Peyer's patch (tissue), 4 donors: ENCODE data around the gene ARL8B. TPM values are rescaled to one million over a fixed set of nuclear protein-coding genes. Genes with fewer than 3 reads are reported as not detected.
"Not testable (repeated sequence)": the region's sequence is repeated elsewhere in the genome, so short reads cannot be mapped to it uniquely, and the experiment has no call there.

Experiments
- DNase-seq, 3 donors: peaks; one replicate each; pipeline ENCODE4 v3.0.0-alpha.2; 2017 to 2019
- H3K27ac ChIP-seq, 4 donors: fragments of 200-600 bp; sonication (generic); one replicate each; pipeline ENCODE4 v1.5.1; 2016 to 2019
- H3K27me3 ChIP-seq, 2 donors: fragments of 200-600 bp; sonication (generic); one replicate each; pipeline ENCODE4 v1.5.1; 2019
- H3K36me3 ChIP-seq, 3 donors: fragments of 200-600 bp; sonication (generic); one replicate each; pipeline ENCODE4 v1.5.1; 2016 to 2019
- H3K4me1 ChIP-seq, 4 donors: fragments of 200-600 bp; sonication (generic); one replicate each; pipeline ENCODE4 v1.5.1; 2016 to 2019
- H3K4me3 ChIP-seq, 4 donors: fragments of 200-600 bp; sonication (generic); 1 replicate in 3 of 4; 2 replicates in 1 of 4; pipeline ENCODE4 v1.5.1; 2016 to 2019; ENCODE audit warnings: mild to moderate bottlenecking in 1 of 4
- H3K9me3 ChIP-seq, 4 donors: fragments of 200-600 bp; sonication (generic); one replicate each; pipeline ENCODE4 v1.5.1; 2016 to 2019; ENCODE audit warnings: mild to moderate bottlenecking in 1 of 4
- CTCF ChIP-seq, 6 experiments: fragments of 450-650 bp in 4 of 6; fragments of 200-600 bp in 2 of 6; sonication (generic) in 1 of 6; IDR thresholded peaks; one replicate each; pipeline ENCODE4 v1.5.1; 2017 to 2019; ENCODE audit warnings: antibody characterized with exemption in 6 of 6, mild to moderate bottlenecking in 3 of 6, moderate library complexity in 1 of 6
- POLR2A ChIP-seq, 2 donors: fragments of 450-650 bp; IDR thresholded peaks; one replicate each; pipeline ENCODE4 v1.5.1; 2017; ENCODE audit warnings: antibody characterized with exemption in 2 of 2, mild to moderate bottlenecking in 2 of 2, moderate library complexity in 2 of 2
- total RNA-seq, 4 donors: library from RNA; depleted of rRNA; stranded (reverse); fragments of >200 nt; gene quantifications; one replicate each; pipeline ENCODE4 v1.1.0, GENCODE V29; 2016

ARL8B gene
- total RNA-seq, 4 donors from 2014 or later, result 32.6 to 47.0 (median 36.8) TPM

- DNase-seq, result no peak
- H3K27me3 ChIP-seq, result no peaks in the 10 kb centered on the region
- no peak overlapping the region for H3K4me3 ChIP-seq
- no peaks in the 10 kb centered on the region for H3K36me3 ChIP-seq
- H3K9me3 ChIP-seq, result no peaks in the 10 kb centered on the region
- TF ChIP-seq POLR2A (IDR thresholded peaks at IDR 0.05) (no peak), CTCF (IDR thresholded peaks at IDR 0.05) (no peak)
- no peaks in the 10 kb centered on the region for H3K4me1 ChIP-seq
- H3K27ac ChIP-seq, result no peak overlapping the region
These were observed 18.3 kb upstream of the ARL8B start for GRCh38 chr3:5103743-5104142.

DNA sequence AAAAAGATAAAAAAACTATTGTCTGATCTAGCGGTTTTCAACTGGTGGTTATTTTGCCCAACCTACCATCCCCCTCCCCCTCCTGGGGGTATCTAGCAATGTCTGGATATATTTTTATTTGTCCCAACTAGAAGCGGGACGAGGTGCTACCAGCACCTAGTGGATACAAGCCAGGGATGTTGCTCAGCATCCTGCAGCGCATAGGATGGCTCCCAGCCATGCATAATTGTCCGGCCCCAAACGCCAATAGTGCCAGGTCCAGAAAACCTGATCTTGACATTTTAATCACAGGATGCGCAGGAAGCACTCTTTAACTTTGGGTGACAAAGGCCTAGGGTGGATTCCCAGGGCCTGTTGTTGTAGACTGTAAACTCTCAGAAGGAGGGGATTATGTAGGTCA is 17.0 kb upstream of the ARL8B start:
- no peak for TF ChIP-seq CTCF (IDR thresholded peaks at IDR 0.05)
- no peak for TF ChIP-seq POLR2A (IDR thresholded peaks at IDR 0.05)
- DNase-seq, result peak in 1 of 3 donors; percentile 19
- Histone ChIP-seq H3K9me3 (no peaks in the 10 kb centered on the region), H3K4me3 (no peak overlapping the region), H3K27ac (no peak overlapping the region), H3K4me1 (no peaks in the 10 kb centered on the region), H3K27me3 (no peaks in the 10 kb centered on the region), H3K36me3 (no peaks in the 10 kb centered on the region)

DNA sequence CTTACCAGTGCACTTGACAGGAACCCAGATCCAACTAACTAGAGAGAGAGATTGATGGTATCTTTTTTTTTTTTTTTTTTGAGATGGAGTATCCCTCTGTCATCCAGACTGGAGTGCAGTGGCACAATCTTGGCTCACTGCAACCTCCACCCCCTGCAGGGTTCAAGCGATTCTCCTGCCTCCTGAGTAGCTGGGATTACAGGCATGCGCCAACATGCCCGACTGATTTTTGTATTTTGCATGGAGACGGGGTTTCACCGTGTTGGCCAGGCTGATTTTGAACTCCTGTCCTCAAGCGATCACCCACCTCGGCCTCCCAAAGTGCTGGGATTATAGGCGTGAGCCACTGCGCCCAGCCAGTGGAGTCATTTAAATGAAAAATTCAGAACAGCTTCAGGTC is 15.7 kb upstream of the ARL8B start:
- not testable (repeated sequence) for H3K4me3 ChIP-seq, H3K9me3 ChIP-seq, H3K27ac ChIP-seq, H3K4me1 ChIP-seq, H3K27me3 ChIP-seq, H3K36me3 ChIP-seq
- peak in 1 of 3 donors; percentile 33 for DNase-seq

- not testable (repeated sequence) for H3K9me3 ChIP-seq, H3K27me3 ChIP-seq, H3K27ac ChIP-seq, H3K4me3 ChIP-seq, H3K4me1 ChIP-seq, H3K36me3 ChIP-seq
- DNase-seq, result peak in 1 of 3 donors; percentile 1
These were observed 15.2 kb upstream of the ARL8B start for GRCh38 chr3:5106933-5107334.

- H3K4me1 ChIP-seq, result no peaks in the 10 kb centered on the region
- TF ChIP-seq POLR2A (IDR thresholded peaks at IDR 0.05), result no peak
- no peak for TF ChIP-seq CTCF (IDR thresholded peaks at IDR 0.05)
- DNase-seq, result no peak
These were observed 11.8 kb upstream of the ARL8B start for GRCh38 chr3:5110337-5110736.

DNA sequence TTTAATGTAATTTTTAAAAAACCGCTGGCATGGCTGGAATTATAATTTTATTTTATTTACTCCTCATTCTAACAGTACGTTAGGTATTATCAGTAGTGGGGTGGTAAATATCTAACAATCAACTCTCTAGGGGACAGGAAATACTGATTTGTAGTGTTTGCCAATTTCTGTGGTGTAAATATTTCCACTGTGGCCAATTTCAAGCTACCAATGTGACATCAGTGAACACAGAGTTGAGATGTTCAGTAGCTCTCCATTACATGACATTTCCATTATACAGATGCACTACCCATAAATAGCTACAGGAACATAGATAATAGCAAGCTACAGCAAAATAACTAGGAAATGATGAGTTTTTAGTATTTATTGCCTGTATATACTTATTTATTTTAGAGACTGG is 10.0 kb upstream of the ARL8B start:
- Histone ChIP-seq H3K27ac (no peak overlapping the region), H3K27me3 (no peaks in the 10 kb centered on the region), H3K36me3 (no peaks in the 10 kb centered on the region), H3K4me3 (no peak overlapping the region), H3K4me1 (no peaks in the 10 kb centered on the region), H3K9me3 (no peaks in the 10 kb centered on the region)
- no peak for DNase-seq
- TF ChIP-seq POLR2A (IDR thresholded peaks at IDR 0.05) (no peak), CTCF (IDR thresholded peaks at IDR 0.05) (no peak)

More at GRCh38 chr3:5110337-5110736, 11.8 kb upstream of the ARL8B start:
- H3K27ac ChIP-seq, result no peak overlapping the region
- no peaks in the 10 kb centered on the region for H3K27me3 ChIP-seq
- H3K4me3 ChIP-seq, result no peak overlapping the region
- no peaks in the 10 kb centered on the region for H3K36me3 ChIP-seq
- no peaks in the 10 kb centered on the region for H3K9me3 ChIP-seq

DNA sequence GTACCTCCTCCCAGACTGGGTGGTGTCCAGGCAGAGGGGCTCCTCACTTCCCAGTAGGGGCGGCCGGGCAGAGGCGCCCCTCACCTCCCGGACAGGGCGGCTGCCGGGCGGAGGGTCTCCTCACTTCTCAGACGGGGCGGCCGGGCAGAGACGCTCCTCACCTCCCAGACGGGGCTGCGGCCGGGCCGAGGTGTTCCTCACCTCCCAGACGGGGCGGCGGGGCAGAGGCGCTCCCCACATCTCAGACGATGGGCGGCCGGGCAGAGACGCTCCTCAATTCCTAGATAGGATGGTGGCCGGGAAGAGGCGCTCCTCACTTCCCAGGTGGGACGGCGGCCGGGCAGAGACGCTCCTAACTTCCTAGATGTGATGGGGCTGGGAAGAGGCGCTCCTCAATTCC is 8.4 kb upstream of the ARL8B start:
- not testable (repeated sequence) for H3K9me3 ChIP-seq, H3K4me1 ChIP-seq, H3K4me3 ChIP-seq, DNase-seq, H3K36me3 ChIP-seq, H3K27ac ChIP-seq, H3K27me3 ChIP-seq
